NCI-H1436 treated with DMSO at 0.1 percent for 48 hours (cell line): ENCODE results near the gene MEGF11.
"Not testable (repeated sequence)": the region's sequence is repeated elsewhere in the genome, so short reads cannot be mapped to it uniquely, and the experiment has no call there.

ENCODE experiments used
- DNase-seq: peaks from one replicate; lab custom pipeline; 2025; lab: John Stamatoyannopoulos, UW

Gene MEGF11

DNA sequence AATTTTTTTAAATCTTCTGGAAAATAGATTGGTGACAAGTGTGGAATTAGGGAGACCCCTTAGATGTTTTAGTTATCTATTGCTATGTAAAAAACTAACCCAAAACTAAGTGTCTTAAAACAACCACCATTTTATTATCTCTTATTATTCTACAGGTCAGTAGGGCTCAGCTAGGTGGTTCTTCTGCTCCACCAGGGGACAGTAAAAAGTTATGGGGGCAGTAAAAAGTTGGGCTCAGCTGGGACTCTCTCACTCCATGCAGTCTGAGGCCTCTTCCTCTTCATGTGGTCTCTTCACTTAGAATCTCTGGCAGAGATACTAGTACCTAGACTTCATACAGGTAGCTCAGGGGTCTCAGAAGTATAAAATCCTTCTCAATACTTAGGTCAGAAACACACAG lies 21.8 kb upstream of the MEGF11 start:
- no peak for DNase-seq

DNA sequence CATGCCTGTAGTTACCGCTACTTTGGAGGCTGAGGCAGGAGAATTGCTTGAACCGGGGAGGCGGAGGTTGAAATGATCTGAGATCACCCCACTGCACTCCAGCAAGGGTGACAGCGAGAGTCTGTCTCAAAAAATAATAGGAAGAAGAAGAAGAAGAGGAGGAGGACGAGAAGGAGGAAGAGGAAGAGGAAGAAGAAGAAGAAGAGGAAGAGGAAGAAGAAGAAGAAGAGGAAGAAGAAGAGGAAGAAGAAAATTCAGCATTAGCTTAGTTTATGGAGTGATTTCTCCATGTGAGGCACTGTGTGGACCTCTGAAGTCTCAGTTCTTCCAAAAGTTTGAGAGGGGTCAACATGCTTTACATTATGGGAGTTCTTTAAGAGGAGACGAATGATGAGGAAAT lies 17.4 kb upstream of the MEGF11 start:
- DNase-seq, result no peak

DNA sequence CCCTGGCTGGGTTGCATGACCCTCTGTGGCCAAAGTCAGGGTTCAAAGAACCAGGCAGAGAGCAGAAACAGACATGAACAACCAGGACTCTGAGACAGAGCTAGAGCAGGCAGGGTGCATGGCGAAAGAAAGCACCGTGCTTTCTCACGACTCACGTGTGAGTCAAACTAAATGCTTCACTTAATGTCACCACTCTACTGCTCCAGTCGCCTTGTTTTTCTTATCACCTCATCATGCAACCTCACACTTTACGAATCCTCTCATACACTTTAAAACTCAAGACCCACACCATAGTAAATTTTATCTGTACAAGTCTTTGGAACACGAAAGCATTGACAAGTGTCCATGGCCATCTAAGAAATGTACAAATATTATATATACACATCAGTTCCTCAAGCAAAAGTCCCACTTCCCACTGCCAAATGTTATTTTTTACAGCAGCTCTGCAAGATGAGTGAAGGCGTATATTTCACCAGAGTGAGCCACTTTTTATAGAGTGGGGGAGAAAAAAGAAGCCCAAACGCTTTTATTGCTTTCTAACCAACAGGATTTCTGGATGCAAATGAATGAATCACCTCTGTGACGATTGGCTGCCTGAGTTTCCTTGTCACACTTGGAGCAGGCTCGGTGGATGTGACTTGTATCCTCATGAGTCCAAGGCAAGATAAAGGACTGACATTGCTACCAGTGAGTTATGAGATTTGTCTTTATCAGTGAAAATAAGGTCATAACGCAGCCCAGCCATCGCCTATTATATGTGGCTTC lies 16.0 kb upstream of the MEGF11 start:
- peak; percentile 69 for DNase-seq

DNA sequence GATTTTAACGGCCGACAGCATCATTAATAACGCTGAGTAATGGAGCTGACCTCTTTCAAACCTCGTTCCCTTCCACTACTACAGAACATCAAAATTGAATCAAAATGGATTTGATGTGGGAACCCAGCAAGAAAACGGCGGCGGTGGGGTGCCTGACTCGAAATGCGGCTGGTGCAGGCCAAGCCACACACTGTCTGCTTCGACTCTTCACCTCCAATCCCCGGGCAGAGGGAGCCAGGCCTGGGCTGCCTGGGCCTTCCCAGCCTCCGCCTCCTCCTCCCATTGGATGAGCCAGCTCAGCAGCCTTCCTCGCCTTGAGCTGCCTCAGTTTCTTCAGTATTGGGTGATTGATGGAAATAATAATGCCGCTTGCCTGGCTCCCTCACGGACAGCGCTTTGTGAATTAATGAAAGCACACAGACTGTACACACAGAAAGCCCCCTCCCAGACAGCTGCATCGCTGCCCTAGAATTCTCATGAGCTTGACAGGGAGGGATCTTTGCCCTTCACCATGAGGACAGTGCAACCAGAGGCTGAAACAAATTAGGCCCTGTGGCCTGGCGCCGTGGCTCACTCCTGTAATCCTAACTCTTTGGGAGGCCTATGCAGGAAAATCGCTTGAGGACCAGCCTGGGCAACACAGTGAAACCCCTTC lies 11.4 kb upstream of the MEGF11 start:
- no peak for DNase-seq

DNA sequence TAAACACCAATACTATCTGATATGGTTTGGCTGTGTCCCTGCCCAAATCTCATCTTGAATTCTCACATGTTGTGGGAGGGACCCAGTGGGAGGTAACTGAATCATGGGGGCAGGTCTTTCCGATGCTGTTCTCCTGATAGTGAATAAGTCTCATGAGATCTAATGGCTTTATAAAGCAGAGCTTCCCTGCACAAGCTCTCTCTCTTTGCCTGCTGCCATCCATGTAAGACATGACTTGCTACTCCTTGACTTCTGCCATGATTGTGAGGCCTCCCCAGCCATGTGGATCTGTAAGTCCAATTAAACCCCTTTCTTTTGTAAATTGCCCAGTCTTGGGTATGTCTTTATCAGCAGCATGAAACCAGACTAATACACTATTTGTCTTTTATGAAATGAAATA lies 9.3 kb upstream of the MEGF11 start:
- not testable (repeated sequence) for DNase-seq

DNA sequence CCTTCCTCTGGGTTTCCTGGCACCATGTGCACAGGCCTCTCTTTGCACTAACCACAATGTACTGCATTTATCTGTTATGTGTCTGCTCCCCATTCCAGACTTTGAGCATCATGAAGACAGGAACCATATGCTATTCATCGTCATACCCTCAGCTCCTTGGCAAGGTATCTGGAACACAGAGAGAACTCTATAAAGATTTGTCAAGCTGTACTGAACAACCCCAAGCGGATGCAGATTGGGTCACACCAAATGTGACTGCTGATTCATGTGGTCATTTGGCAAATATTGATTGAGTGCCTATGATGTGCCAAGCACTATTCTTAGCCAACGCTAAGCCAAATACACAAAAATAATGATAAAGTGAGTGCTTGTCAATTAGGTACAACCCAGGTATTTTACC lies 7.5 kb upstream of the MEGF11 start:
- DNase-seq, result no peak

DNA sequence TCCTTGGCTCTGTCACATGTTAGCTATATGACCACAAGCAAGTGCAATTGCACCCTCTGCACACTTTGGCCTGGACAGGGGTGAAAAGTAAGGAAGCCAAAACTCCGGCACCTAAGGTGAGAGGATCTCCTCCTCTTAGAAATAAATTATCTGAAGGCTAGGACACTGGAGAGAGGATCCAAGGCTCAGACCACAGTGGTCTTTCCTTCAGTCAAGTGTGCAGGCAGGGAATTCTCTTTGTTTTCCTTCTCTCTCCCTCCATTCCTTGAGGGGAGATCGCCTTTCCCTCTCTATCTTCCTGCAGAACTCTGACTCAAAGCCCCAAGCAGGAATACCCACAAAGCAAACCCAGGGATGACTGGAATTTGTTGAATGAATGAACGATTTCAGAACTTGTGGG lies 3.1 kb upstream of the MEGF11 start:
- DNase-seq, result no peak

DNA sequence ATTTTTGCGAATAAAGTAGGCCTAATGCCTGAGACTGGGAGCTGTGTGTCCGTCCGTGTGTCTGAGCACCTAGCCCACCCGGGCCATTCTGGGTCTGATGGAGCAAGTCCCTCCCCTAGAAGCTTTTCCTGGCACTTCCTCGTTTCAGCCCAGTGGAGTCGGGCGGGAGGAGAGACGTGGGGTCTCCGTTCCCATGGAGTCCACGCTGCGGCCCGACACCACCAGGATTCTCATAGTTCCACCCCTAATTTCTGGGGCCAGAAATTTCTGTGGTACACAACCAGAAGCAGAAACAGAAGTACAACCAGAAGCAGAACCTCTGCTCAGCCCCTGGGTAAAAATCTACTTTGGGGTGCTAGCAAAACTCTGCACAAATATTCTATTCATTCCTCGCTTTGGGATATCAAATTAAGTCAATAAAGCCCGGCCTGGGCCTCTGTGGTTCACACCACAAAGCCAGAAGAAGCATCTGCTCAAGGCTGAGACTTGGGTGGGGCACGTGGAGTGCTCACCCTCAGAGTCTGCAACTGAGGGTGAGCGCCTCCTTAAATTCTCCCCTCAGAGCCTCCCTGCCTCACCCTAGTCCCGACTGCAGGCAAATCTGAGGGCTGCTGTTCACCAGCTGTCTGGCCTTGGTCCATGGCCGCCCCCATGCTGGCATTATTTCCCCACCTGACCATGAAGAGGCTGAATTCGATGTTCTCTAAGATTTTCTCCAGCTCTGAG lies 1.6 kb upstream of the MEGF11 start:
- DNase-seq, result no peak

DNA sequence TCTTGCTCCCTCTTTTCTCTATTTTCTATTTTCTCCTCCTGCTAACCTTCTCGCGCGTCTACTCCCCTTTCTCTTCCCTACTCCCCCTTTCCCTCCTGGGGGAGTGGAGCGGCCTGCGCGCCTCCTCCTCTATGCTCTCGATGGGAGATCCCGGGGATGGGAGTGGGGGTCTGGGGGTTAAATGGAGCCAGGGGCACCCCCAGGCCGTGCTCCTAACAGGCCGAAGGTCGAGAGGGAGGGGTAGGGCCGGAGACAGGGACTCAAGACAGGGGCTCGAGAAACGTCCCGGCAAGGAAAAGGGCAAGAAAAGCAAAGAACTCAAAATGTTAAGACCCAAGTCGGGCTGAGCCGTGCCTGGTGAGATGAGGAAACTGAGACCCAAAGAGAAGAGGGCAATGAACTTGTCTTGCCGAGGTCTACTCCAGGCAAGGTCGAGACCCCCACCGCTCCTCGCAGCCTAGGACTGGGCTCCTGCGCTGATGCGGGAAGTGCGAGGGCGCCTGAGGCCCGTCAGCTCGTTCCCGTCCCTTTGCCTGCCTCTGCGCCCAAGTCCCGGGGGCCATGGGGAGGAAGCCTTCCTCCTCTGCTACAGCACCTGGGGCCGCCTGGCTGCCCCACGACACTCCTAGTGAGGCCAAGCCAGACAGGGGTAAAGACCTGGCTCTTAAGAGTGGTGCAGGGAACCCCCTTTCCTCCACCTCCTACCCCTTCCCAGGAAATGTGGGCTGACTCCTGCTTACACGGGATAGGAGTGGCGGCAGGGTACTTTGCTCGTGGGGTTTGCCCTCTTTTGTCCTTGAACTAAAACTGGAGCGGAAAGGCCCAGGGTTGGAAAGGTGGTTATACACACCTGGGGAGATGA lies 770 bp upstream of the MEGF11 start:
- no peak for DNase-seq

DNA sequence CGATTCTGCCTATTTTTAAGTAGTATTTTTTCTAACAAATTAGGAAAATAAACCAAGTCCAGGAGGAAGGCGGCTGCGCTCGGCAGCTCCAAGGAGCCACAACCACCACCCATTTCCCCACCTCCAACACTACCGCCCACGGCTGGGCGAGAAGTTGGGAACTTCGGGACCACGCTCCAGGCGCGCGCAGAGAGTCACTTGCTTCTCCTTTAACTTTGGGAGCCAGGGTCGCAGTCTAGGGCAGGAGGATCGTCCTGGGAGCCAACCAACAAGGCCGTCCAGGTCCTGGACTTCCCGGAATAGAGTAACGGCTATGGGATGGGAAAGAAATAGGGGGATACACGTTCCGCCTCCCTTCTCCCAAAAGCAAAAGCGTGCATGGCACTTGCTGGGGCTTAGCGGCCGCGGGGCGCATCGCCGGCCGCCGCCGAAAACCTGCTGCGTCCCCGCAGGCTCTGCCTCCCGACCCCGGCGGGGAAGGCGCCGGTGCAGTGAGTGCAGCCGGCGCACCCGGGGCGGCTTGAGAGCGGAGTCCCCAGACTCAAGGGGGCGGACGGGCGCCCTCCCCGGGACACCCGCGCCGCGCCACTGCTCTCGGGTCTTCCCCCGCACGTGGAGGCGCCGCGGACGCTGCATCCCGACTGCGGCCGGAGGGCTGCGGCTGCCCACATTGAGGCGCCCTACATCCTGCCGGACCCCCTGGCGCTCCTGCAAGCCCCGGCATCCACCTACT lies 699 bp downstream of the MEGF11 start:
- DNase-seq, result no peak

DNA sequence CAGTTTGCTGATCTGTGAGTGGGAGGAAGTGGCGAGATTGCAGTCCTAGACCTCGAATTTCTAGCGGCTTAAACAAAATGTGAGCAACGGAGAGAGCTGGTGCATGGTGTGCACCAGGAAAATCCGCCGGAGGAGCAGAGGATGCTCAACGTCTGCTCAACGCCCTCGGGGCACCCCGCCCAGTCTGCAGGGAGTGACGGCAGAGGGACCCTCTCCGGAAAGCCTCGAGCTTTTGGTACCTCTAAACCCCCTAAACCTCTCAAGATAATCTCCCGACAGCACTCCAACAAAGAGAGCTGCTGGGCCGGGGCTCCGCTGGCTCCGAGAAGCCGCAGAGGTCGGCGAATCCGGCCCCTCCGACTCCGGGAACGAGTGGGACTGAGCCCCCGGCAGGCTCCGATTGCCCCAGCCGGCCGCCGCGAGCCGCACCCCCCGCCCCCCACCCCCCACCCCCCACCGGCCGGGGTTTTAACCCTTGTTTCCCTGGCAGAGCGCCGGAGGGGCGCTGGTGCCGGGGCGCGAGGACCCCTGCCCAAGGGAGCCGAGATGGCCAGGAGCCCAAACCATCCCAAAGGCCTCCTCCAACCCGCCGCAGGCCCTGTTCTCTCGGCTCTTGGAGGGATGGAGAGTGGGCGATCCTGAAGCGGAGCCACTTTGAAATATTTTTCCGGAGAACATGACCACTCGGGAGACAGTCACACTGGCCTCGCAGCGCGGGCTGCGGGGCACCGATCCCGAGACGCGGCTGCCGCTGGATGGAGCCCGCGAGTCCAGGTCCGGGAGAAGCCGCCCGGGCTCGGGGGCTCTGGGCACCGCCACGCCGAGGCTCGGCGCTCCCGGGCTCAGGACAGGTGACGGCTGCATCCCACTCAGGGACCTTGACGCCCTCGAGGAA lies 1.5 kb downstream of the MEGF11 start:
- DNase-seq, result no peak

DNA sequence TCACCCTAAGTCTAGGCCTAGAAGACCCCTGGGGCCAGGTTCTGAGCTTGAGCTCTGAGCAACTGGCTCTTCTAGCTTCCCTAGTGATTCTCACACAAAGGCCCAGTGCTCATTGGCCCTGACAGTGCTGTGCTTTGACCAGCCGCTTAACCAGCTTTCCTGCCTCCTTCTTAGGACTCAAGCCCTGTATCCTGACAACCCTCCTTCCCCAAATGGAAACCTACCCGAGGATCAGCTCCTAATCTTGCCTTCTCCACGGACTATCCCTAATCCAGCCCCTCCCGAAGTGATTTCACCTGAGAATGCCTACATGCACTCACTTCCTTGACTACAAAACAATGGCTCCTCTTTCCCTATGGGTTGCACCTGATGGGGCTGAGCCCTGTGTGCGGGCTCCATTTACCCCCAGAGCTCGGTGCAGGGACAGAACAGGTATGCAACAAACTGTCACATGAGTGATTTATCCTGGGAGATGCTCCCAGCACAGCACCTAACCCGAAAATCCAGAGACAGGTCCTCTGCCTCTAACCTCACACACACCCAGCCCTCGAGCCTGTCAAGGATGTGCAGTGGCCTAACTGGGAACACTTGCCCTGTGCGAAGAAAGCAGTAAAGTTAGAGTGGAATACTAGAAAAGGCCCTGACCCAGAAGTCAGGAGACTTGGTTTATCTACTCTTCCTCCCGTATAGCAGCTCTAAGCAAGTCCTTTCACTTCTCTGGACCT lies 2.3 kb downstream of the MEGF11 start:
- no peak for DNase-seq

DNA sequence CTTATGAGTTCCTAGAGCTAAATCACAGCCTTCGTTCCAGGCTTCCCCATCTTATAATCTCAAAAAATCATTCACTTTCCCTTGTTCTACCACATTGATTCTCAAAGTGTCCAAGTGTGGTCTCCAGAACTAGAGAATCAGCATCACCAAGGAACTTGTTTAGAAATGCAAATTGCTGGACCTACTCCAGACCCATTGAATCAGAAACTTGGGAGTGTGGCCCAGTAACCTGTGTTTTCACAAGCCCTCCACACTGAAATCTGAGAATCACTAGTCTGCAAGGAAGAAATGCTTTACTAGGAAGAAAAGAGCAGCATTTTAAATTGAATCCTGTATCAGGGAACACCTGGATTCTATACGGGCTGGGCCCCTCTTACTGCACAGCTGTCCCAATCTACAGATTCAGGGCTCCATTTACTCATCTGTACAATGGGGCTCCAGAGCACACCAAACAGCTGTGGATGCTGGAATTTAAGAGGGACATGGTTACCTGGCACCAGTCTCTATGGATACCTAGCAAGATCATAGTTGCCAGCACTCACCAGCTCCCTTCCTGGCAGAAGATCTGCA lies 3.9 kb downstream of the MEGF11 start:
- no peak for DNase-seq

DNA sequence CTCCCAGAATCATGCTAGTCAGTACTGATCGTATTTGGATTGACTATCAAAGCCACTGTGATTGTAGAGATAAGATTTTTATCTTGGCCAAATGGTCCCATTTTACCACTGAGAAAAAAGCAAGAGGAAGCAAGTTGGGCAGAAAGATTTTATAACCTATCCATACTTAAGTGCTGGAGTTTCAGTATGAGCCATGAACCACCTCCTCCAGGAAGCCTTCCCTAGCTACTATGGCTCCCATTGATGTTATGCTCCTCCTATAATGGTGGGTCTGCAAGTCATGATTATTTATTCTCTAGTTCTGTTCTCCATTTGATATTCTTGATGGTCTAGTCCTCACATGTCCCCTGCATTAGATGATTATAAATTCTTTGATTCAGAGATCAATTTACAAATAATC lies 6.6 kb downstream of the MEGF11 start:
- no peak for DNase-seq

DNA sequence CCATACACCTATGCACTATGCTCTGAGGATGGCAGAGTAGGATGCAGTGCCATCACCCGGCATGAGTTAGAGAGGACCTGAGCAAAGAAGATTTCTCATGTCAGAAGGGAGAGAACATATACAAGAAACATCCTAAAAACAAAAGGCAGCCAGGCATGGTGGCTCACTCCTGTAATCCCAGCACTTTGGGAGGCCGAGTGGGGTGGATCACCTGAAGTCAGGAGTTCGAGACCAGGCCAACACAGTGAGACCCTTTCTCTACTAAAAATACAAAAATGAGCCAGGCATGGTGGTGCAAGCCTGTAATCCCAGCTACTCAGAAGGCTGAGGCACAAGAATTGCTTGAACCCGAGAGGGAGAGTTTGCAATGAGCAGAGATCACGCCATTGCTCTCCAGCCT lies 7.7 kb downstream of the MEGF11 start:
- not testable (repeated sequence) for DNase-seq

DNA sequence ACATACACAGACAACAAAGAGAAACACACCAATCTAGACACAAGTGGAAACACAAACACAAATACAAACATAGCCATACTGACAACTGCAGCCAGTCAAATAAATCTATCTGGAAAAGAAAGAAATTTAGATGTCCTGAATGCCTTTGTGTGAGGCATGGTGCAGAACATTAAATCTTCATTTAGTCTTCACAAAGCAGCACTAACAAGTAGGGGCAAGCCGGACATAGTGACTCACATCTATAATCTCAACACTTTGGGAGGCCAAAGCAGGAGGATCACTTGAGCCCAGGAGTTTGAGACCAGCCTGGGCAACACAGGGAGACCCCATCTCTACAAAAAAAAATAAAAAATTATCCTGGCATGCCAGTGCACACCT lies 11.7 kb downstream of the MEGF11 start:
- DNase-seq, result no peak

DNA sequence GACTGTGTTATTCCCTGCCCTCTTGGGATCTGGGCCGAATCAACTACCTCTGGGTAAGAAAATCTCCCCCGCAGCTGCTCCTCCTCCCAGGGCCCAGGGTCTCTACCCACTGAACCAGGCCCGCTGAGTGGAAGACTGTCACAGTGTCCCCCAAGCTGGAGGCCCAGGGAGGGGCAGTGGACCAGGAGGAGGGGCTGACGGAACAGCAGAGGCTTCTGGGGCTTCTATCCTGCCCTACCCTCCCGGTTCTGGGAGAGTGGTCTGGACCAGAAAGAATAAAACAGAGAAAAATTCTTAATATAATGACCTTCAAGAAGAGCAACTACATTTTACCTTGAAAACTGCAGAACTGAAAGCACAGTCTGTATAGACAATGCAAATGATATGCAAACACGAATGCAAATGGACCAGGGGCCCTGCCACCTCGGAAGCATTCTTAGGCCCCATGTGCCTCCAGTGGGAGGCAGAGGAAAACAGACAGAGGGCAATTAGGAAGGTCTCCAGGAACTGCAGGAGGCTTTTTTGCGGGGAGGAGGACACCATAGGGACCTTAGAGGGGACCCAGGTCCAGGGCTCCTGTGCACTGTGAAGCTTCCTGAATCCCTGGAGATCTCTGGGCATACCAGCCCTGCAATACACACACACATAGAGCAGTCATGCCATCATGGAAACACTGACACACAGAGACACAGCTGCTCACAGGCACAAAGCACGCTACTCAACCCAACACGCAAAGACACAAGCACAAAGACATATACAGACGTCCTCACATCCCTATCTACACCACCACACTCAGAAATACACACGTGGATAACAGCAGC lies 12.3 kb downstream of the MEGF11 start:
- DNase-seq, result no peak

DNA sequence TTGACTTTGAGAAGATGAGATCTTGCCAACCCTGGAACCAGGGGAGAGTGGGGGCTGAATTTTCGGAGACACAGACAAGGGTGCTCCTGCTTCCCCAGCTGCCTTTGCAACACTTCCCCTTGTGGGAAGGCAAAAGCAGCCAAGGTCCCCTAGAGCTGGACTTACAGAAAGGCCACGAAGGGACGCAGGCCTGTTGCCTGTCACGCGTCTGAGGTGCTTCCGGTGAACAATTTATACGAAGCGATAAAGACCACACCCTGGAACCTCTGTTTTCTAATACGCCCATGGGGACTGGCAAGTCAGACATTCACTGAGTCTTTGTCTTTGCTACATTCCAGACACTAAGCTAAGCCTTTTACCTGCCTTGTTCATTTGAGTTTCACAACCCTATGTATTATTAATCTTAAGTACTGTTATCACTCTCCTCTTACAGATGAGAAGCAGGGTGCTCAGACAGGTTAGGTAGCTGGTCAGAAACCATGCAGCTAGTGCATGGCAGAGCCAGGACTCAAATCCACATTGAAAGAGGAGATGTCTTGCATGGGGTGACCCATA lies 13.2 kb downstream of the MEGF11 start:
- DNase-seq, result no peak
